Measurements from ENCODE around the gene C12orf50.

C12orf50 gene

DNA sequence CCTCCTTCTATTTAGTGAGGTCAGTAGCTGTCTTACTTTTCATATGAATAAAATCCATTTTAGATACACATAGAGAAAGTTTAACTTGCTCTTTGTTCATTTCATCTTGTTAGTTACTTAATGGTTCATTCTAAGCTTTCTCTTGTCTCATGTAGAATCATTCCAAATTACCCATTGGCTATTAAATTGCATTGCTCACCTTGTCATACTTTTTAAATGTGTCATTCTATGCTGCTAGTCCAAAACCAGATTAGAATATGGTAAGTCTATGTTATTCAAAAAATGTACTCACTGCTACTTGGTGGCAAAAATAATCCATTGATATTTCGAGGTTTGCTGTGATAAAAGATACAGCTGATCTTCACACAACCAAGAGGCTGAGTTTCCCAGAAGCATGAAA, 3.0 kb downstream of the C12orf50 start:
- no peak overlapping the region for H3K27ac Mint-ChIP-seq
- H3K27me3 Mint-ChIP-seq, result no peaks in the 10 kb centered on the region
- H3K4me1 Mint-ChIP-seq, result no peaks in the 10 kb centered on the region
- ATAC-seq (ENCODE audit: low read depth) (no peak), DNase-seq (ENCODE audit: low spot score in 2 of 2) (no peak)
- H3K36me3 Mint-ChIP-seq, result no peaks in the 10 kb centered on the region
- H3K4me3 Mint-ChIP-seq, result no peak overlapping the region
- no peaks in the 10 kb centered on the region for H3K9me3 Mint-ChIP-seq

DNA sequence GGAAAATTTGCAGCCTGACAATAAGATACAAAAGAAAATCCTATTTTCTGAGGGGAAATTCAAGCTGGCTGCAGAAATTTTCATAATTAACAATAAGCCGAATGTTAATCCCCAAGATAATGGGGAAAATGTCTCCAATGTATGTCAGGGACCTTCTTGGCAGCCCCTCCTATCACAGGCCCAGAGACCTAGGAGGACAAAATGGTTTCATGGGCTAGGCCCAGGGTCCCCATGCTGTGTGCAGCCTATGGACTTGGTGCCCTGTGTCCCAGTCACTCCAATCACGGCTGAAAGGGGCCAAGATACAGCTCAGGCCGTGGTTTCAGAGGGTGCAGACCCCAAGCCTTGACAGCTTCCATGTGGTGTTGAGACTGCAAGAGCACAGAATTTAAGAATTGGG, 11.2 kb downstream of the C12orf50 start:
- Mint-ChIP-seq H3K27ac (no peak overlapping the region), H3K27me3 (peaks cover 2% of the 10 kb centered on the region), H3K36me3 (no peaks in the 10 kb centered on the region), H3K9me3 (peaks cover 5% of the 10 kb centered on the region), H3K4me3 (no peak overlapping the region), H3K4me1 (no peaks in the 10 kb centered on the region)
- no peak for ATAC-seq (ENCODE audit: low read depth)
- DNase-seq (ENCODE audit: low spot score in 2 of 2), result no peak

GRCh38 chr12:88015825-88016224, 13.4 kb downstream of the C12orf50 start:
- H3K27ac Mint-ChIP-seq, result no peak overlapping the region
- no peak for DNase-seq (ENCODE audit: low spot score in 2 of 2)
- no peaks in the 10 kb centered on the region for H3K36me3 Mint-ChIP-seq
- H3K4me3 Mint-ChIP-seq, result no peak overlapping the region
- no peak for ATAC-seq (ENCODE audit: low read depth)
- peaks cover 2% of the 10 kb centered on the region for H3K27me3 Mint-ChIP-seq
- H3K9me3 Mint-ChIP-seq, result peaks cover 5% of the 10 kb centered on the region
- H3K4me1 Mint-ChIP-seq, result no peaks in the 10 kb centered on the region

DNA sequence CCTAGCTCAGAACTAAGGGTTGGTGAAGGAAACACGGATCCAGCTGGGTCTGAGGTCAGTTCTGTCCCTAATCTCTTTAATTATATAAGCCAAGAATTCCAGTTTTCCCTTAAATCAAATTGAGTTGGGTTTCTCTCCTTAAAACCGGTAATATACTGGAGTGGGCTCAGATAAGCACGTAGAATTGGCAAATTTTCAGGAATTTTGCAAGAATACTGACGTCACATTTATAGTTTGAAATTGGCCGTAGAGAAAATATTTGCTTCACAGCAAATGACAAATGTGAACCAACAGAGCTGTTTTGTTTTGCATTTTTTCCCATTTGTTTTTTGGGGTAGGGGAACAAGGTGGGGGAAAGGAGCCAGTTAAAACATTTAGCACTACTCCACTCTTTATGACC, 17.4 kb downstream of the C12orf50 start:
- no peak overlapping the region for H3K4me3 Mint-ChIP-seq
- H3K9me3 Mint-ChIP-seq, result peaks cover 3% of the 10 kb centered on the region
- no peak overlapping the region for H3K27ac Mint-ChIP-seq
- no peaks in the 10 kb centered on the region for H3K4me1 Mint-ChIP-seq
- ATAC-seq (ENCODE audit: low read depth) (no peak), DNase-seq (ENCODE audit: low spot score in 2 of 2) (no peak)
- no peaks in the 10 kb centered on the region for H3K36me3 Mint-ChIP-seq
- H3K27me3 Mint-ChIP-seq, result peaks cover 2% of the 10 kb centered on the region

DNA sequence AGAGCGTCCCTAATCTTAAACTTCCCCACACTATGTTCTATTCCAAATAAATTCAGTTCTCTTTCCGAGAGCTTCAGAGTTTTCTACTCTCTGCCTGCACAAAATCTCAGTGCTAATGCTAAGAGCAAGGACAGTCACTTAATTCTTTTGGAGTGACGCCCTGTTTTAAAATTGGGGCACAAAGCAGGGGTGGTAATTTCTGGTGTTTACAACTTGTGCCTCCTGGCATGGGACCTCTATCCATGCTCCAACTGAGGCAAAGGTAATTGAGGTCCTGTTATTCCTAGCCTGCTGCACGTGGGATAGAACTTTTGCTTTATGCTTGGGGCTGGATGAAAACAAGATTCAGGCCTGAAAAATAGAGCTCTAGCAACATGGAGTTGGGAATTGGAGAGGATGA, 22.9 kb downstream of the C12orf50 start:
- ATAC-seq (ENCODE audit: low read depth) (no peak), DNase-seq (ENCODE audit: low spot score in 2 of 2) (no peak)
- H3K9me3 Mint-ChIP-seq, result no peaks in the 10 kb centered on the region
- H3K27ac Mint-ChIP-seq, result no peak overlapping the region
- H3K36me3 Mint-ChIP-seq, result no peaks in the 10 kb centered on the region
- no peak overlapping the region for H3K4me3 Mint-ChIP-seq
- H3K27me3 Mint-ChIP-seq, result peaks cover 7% of the 10 kb centered on the region
- H3K4me1 Mint-ChIP-seq, result no peaks in the 10 kb centered on the region

DNA sequence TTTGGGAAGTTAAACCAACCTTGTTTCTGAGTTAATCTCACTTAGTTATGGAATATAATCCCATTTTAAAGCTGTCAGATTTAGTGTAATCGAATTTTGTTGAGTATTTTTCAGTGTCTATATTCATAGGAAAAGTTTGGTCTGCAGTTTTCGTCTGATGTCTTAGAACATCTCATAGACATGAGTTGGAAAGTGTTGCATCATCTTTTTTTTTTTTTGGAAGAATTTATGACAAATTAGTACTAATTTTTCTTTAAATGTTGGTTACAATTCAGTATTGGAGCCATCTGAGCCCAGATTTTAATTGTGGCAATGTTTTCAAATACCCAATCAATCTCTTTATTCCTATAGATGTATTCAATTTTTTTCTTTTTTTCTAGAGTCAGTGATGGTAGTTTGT, 27.9 kb downstream of the C12orf50 start:
- H3K4me3 Mint-ChIP-seq, result no peak overlapping the region
- H3K4me1 Mint-ChIP-seq, result no peaks in the 10 kb centered on the region
- DNase-seq (ENCODE audit: low spot score in 2 of 2) (no peak), ATAC-seq (ENCODE audit: low read depth) (no peak)
- H3K27me3 Mint-ChIP-seq, result peaks cover 5% of the 10 kb centered on the region
- H3K36me3 Mint-ChIP-seq, result no peaks in the 10 kb centered on the region
- H3K9me3 Mint-ChIP-seq, result no peaks in the 10 kb centered on the region
- no peak overlapping the region for H3K27ac Mint-ChIP-seq

DNA sequence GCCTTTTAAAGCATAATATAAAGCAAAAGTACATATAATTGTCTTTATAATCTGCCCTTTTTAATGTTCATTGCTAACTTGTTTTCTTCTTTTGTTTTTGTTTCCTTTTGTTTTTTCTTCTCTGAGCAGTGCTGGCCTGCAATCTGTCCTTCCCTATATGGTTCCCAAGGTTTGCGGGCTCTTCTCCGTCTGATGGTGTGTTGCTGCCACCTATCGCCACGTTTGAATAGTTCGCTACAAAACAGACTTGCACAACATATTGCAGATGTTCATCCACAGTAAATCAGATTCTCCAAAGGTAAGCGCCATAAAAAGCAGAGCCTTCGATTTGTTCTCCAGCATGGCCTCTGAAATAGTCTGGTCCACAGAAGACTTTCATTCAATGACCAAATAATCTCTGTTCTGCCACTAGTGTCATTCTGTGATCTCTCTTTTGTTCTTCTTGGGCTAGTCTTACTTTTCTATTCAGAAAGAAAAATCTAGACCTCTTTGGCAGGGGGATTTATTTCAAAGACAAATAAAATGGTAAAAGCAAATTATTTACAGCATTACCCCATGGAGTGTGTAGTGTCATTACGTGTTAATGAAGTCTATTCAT, 33.5 kb downstream of the C12orf50 start:
- DNase-seq (ENCODE audit: low spot score in 2 of 2) (peak in 1 of 2 donors; percentile 12), ATAC-seq (ENCODE audit: low read depth) (peak; percentile 64)
- no peaks in the 10 kb centered on the region for H3K9me3 Mint-ChIP-seq
- no peak overlapping the region for H3K27ac Mint-ChIP-seq
- H3K36me3 Mint-ChIP-seq, result no peaks in the 10 kb centered on the region
- no peak overlapping the region for H3K4me3 Mint-ChIP-seq
- H3K4me1 Mint-ChIP-seq, result peaks cover 4% of the 10 kb centered on the region
- H3K27me3 Mint-ChIP-seq, result no peaks in the 10 kb centered on the region

DNA sequence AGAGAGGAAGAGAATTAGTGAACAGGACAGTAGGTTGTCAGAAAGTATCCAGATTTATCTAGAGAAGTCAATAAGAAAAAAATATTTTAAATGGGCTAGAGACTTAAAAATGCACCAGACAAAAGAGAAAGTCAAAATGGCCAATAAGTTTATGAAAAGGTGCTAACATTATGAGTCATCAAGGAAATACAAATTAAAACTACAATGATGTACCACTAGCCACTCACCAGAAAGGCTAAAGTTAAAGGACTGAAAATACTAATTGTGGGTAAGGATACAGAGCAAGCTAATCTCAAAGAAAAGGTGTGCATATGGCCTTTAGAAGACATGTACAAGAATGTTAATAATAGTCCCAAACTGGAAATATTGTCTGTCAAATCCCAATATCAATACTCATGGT, 37.7 kb downstream of the C12orf50 start:
- Mint-ChIP-seq H3K9me3 (no peaks in the 10 kb centered on the region), H3K27ac (no peak overlapping the region), H3K27me3 (peaks cover 2% of the 10 kb centered on the region), H3K4me1 (peaks cover 4% of the 10 kb centered on the region), H3K36me3 (no peaks in the 10 kb centered on the region), H3K4me3 (no peak overlapping the region)
- no peak for ATAC-seq (ENCODE audit: low read depth)
- DNase-seq (ENCODE audit: low spot score in 2 of 2), result no peak

DNA sequence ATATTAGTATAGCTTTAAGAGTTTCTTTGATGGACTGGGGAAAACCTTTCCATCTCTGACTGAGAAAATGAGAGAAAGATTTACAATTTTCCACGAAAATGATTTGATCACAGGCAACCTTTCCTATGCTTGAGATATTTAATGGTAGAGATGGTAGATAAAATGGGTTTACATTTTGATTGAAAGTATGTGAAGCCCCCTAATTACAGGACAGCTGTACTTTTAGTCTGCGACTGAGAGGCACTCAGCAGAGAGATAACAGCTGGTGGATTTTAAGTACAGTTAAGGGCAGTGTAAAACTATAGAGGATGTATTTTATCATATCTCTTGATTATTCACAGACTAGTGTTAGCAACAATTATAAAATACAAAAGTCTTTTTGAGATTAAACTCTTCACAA, 40.7 kb downstream of the C12orf50 start:
- Mint-ChIP-seq H3K27ac (no peak overlapping the region), H3K9me3 (no peaks in the 10 kb centered on the region), H3K36me3 (no peaks in the 10 kb centered on the region), H3K4me3 (no peak overlapping the region), H3K27me3 (peaks cover 2% of the 10 kb centered on the region), H3K4me1 (no peaks in the 10 kb centered on the region)
- ATAC-seq (ENCODE audit: low read depth) (no peak), DNase-seq (ENCODE audit: low spot score in 2 of 2) (no peak)

- H3K27me3 Mint-ChIP-seq, result peaks cover 9% of the 10 kb centered on the region
- no peaks in the 10 kb centered on the region for H3K4me1 Mint-ChIP-seq
- no peak overlapping the region for H3K4me3 Mint-ChIP-seq
- no peaks in the 10 kb centered on the region for H3K9me3 Mint-ChIP-seq
- no peak for DNase-seq (ENCODE audit: low spot score in 2 of 2)
- no peaks in the 10 kb centered on the region for H3K36me3 Mint-ChIP-seq
- no peak for ATAC-seq (ENCODE audit: low read depth)
- H3K27ac Mint-ChIP-seq, result no peak overlapping the region
These were observed 44.0 kb downstream of the C12orf50 start for GRCh38 chr12:87985069-87985675.

DNA sequence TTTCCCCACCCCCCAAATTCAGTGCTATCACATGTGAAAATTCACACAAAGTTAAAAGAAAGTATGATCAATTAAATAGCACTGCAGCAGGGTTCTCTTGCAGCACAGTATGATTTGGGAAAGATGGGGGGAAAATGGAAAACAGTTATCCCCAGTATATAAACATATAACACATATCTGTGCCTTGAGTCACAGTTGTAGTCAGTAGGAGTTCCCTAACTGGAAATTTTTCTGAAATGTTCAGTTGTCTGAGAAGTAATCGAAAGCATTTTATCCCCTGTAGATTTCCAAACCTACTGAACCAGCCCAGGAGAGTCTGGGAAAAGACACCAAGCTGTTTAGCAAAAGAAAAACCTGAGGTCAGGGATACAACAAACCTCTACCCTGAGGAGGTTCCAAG, 47.0 kb downstream of the C12orf50 start:
- DNase-seq (ENCODE audit: low spot score in 2 of 2) (no peak), ATAC-seq (ENCODE audit: low read depth) (no peak)
- H3K27me3 Mint-ChIP-seq, result peaks cover 7% of the 10 kb centered on the region
- H3K4me3 Mint-ChIP-seq, result no peak overlapping the region
- no peak overlapping the region for H3K27ac Mint-ChIP-seq
- no peaks in the 10 kb centered on the region for H3K9me3 Mint-ChIP-seq
- H3K4me1 Mint-ChIP-seq, result no peaks in the 10 kb centered on the region
- H3K36me3 Mint-ChIP-seq, result no peaks in the 10 kb centered on the region

GRCh38 chr12:87981495-87981894, 47.7 kb downstream of the C12orf50 start:
- Mint-ChIP-seq H3K9me3 (no peaks in the 10 kb centered on the region), H3K27me3 (peaks cover 7% of the 10 kb centered on the region)
- DNase-seq (ENCODE audit: low spot score in 2 of 2), result no peak

DNA sequence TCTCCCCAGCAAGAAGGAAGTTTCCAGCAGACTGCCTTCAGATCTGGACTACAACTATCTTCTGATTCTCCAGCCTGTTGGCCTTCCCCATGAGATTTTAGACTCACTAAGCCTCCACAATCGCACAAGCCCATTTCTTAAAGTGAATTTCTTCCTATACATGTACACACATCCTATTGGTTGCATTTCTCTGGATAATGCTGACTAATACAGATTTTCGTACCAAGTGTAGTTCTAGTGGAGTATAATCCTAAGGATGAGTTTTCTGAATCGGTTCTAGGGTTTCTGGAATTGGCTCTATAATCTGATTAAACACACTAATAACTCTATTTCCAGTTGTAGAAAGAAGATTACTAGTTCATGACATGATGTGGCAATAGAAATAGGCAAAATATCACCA, 53.3 kb downstream of the C12orf50 start:
- Mint-ChIP-seq H3K4me3 (no peak overlapping the region), H3K27ac (no peak overlapping the region), H3K27me3 (peaks cover 3% of the 10 kb centered on the region), H3K4me1 (no peaks in the 10 kb centered on the region), H3K36me3 (no peaks in the 10 kb centered on the region), H3K9me3 (peaks cover 6% of the 10 kb centered on the region)
- DNase-seq (ENCODE audit: low spot score in 2 of 2) (no peak), ATAC-seq (ENCODE audit: low read depth) (no peak)

More at GRCh38 chr12:87981495-87981894, 47.7 kb downstream of the C12orf50 start:
- ATAC-seq (ENCODE audit: low read depth), result no peak
- Mint-ChIP-seq H3K4me3 (no peak overlapping the region), H3K36me3 (no peaks in the 10 kb centered on the region), H3K27ac (no peak overlapping the region), H3K4me1 (no peaks in the 10 kb centered on the region)

- peaks cover 2% of the 10 kb centered on the region for H3K9me3 Mint-ChIP-seq
- H3K36me3 Mint-ChIP-seq, result no peaks in the 10 kb centered on the region
- ATAC-seq (ENCODE audit: low read depth) (no peak), DNase-seq (ENCODE audit: low spot score in 2 of 2) (no peak)
- H3K4me3 Mint-ChIP-seq, result no peak overlapping the region
- no peaks in the 10 kb centered on the region for H3K4me1 Mint-ChIP-seq
- H3K27ac Mint-ChIP-seq, result no peak overlapping the region
- H3K27me3 Mint-ChIP-seq, result peaks cover 2% of the 10 kb centered on the region
These were observed 61.3 kb downstream of the C12orf50 start for GRCh38 chr12:87967871-87968270.

DNA sequence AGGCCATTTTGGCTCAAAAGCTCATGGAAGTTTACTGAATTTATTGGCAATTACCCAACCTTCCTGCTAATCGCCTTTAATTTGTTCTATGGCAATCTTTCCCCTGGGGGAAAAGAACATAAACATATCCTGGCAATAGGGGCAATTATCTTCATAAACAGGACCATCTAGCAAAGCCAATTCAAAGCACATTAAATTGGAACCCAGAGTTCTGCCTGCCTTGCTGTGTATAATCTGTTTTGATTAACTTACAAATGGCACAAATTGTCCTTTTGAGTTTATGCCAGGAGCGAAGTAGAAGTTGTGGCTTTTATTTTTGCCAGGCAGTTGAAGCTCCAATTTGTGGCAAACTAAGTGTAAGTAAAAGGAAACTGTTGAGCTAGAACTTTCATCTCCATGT, 68.6 kb downstream of the C12orf50 start:
- Mint-ChIP-seq H3K4me1 (no peaks in the 10 kb centered on the region), H3K27me3 (no peaks in the 10 kb centered on the region), H3K9me3 (peaks cover 5% of the 10 kb centered on the region), H3K4me3 (no peak overlapping the region), H3K27ac (no peak overlapping the region), H3K36me3 (no peaks in the 10 kb centered on the region)
- ATAC-seq (ENCODE audit: low read depth), result no peak
- DNase-seq (ENCODE audit: low spot score in 2 of 2), result no peak

Measured in memory B cell (primary cell).